Smooth muscle cell (in vitro differentiated cells): ENCODE results near the gene CLMP. TPM values are rescaled to one million over a fixed set of nuclear protein-coding genes. Genes with fewer than 3 reads are reported as not detected.
A peak's percentile ranks its signal among the peaks of the same experiment; 100 is the strongest.

Source experiments
- DNase-seq: peaks from one replicate; lab custom pipeline; 2025; ENCODE audit not compliant: unreplicated experiment; lab: John Stamatoyannopoulos, UW
- H2AFZ ChIP-seq: fragments of 200-600 bp; sonication (generic); 2 replicates; pipeline ENCODE4 v1.6.0; 2016; ENCODE audit warnings: antibody characterized with exemption, low read depth, mild to moderate bottlenecking
- H3F3A ChIP-seq: fragments of 200-600 bp; sonication (generic); 2 replicates; pipeline ENCODE4 v1.6.0; 2017; ENCODE audit warnings: antibody characterized with exemption, low read depth
- H3K27ac ChIP-seq: fragments of 200-600 bp; sonication (generic); 2 replicates; pipeline ENCODE4 v1.5.1; 2016; ENCODE audit warnings: low read depth, mild to moderate bottlenecking
- H3K27me3 ChIP-seq: fragments of 200-600 bp; sonication (generic); 2 replicates; pipeline ENCODE4 v1.6.1; 2016; ENCODE audit warnings: low read depth, mild to moderate bottlenecking
- H3K36me3 ChIP-seq: fragments of 200-600 bp; sonication (generic); 2 replicates; pipeline ENCODE4 v1.5.1; 2016; ENCODE audit warnings: low read depth
- H3K4me1 ChIP-seq: fragments of 200-600 bp; sonication (generic); 2 replicates; pipeline ENCODE4 v1.5.1; 2016; ENCODE audit warnings: low read depth
- H3K4me2 ChIP-seq: fragments of 200-600 bp; sonication (generic); 2 replicates; pipeline ENCODE4 v1.6.0; 2016; ENCODE audit warnings: mild to moderate bottlenecking
- H3K4me3 ChIP-seq: fragments of 200-600 bp; sonication (generic); 2 replicates; pipeline ENCODE4 v1.5.1; 2016; ENCODE audit warnings: mild to moderate bottlenecking
- H3K79me2 ChIP-seq: fragments of 200-600 bp; sonication (generic); 2 replicates; pipeline ENCODE4 v1.6.0; 2016; ENCODE audit warnings: low read depth, mild to moderate bottlenecking
- H3K9ac ChIP-seq: fragments of 200-600 bp; sonication (generic); 2 replicates; pipeline ENCODE4 v1.6.0; 2016; ENCODE audit warnings: low read depth
- H3K9me3 ChIP-seq: fragments of 200-600 bp; sonication (generic); replicated peaks from 2 replicates; pipeline ENCODE4 v1.5.1; 2016; ENCODE audit warnings: low read depth
- H4K20me1 ChIP-seq: fragments of 200-600 bp; sonication (generic); 2 replicates; pipeline ENCODE4 v1.6.0; 2016; ENCODE audit warnings: low read depth
- CTCF ChIP-seq: fragments of 200-600 bp; sonication (generic); IDR thresholded peaks from 2 replicates; pipeline ENCODE4 v1.5.1; 2017; ENCODE audit warnings: borderline replicate concordance, mild to moderate bottlenecking, antibody characterized with exemption; ENCODE audit not compliant: insufficient read depth, poor library complexity, severe bottlenecking
- WGBS: methylation state at CpG from one replicate; pipeline ENCODE4 v1.1.7; 2016; ENCODE audit warnings: low lambda C conversion rate; 5-methylcytosine and 5-hydroxymethylcytosine counted together
- polyA plus RNA-seq: library from polyadenylated mRNA; unstranded; fragments of >200 nt; fragmentation: Nextera tagmentation; extraction: Ambion mirVana; gene quantifications from 2 replicates; pipeline ENCODE4 v1.2.1, GENCODE V29; 2016
- total RNA-seq: library from RNA; depleted of rRNA; stranded (reverse); fragments of >200 nt; gene quantifications from 2 replicates; pipeline ENCODE4 v1.2.3, GENCODE V29; 2014

Gene CLMP
- total and polyA plus RNA-seq, 2 experiments from 2014 or later, result 74.0 to 176 TPM

GRCh38 chr11:123166071-123166559 is 28.9 kb downstream of the CLMP start:
- H3K36me3 ChIP-seq, result no peaks in the 10 kb centered on the region
- H2AFZ ChIP-seq, result no peak overlapping the region
- H3K9me3 ChIP-seq, result no peaks in the 10 kb centered on the region
- no peak overlapping the region for H3K4me3 ChIP-seq
- H3K4me2 ChIP-seq, result peak overlapping the region; percentile 24
- WGBS, result 4% methylated on average over 10 of the region's 10 CpGs
- H3K9ac ChIP-seq, result no peak overlapping the region
- H3K79me2 ChIP-seq, result peaks cover 61% of the 10 kb centered on the region
- TF ChIP-seq CTCF, result peak; percentile 78
- H3K27ac ChIP-seq, result peak overlapping the region; percentile 83
- H3K27me3 ChIP-seq, result no peaks in the 10 kb centered on the region
- H4K20me1 ChIP-seq, result peaks cover 13% of the 10 kb centered on the region
- DNase-seq, result peak; percentile 56
- no peaks in the 10 kb centered on the region for H3K4me1 ChIP-seq
- peaks cover 13% of the 10 kb centered on the region for H3F3A ChIP-seq

GRCh38 chr11:123164732-123165450 is 30.2 kb downstream of the CLMP start:
- 96% methylated on average over 7 of the region's 7 CpGs for WGBS

GRCh38 chr11:123163621-123164020 is 31.4 kb downstream of the CLMP start:
- H3K36me3 ChIP-seq, result no peaks in the 10 kb centered on the region
- 95% methylated on average over 4 of the region's 4 CpGs for WGBS
- no peak overlapping the region for H3K4me2 ChIP-seq
- DNase-seq, result no peak
- no peak overlapping the region for H2AFZ ChIP-seq
- TF ChIP-seq CTCF, result no peak
- H3K27me3 ChIP-seq, result no peaks in the 10 kb centered on the region
- H3K27ac ChIP-seq, result no peak overlapping the region
- H3K9ac ChIP-seq, result no peak overlapping the region
- peaks cover 57% of the 10 kb centered on the region for H3K79me2 ChIP-seq
- H4K20me1 ChIP-seq, result peaks cover 36% of the 10 kb centered on the region
- peaks cover 3% of the 10 kb centered on the region for H3F3A ChIP-seq
- H3K4me1 ChIP-seq, result no peaks in the 10 kb centered on the region
- H3K4me3 ChIP-seq, result no peak overlapping the region
- no peaks in the 10 kb centered on the region for H3K9me3 ChIP-seq

More at GRCh38 chr11:123164732-123165450, 30.2 kb downstream of the CLMP start:
- H3K27ac ChIP-seq, result no peak overlapping the region
- peaks cover 13% of the 10 kb centered on the region for H3F3A ChIP-seq
- H3K9ac ChIP-seq, result no peak overlapping the region
- H3K4me2 ChIP-seq, result no peak overlapping the region
- no peaks in the 10 kb centered on the region for H3K9me3 ChIP-seq
- no peak for DNase-seq
- H3K27me3 ChIP-seq, result no peaks in the 10 kb centered on the region
- no peaks in the 10 kb centered on the region for H3K36me3 ChIP-seq
- H3K4me3 ChIP-seq, result no peak overlapping the region
- no peaks in the 10 kb centered on the region for H3K4me1 ChIP-seq
- peaks cover 23% of the 10 kb centered on the region for H4K20me1 ChIP-seq
- no peak overlapping the region for H2AFZ ChIP-seq
- no peak for TF ChIP-seq CTCF
- peaks cover 56% of the 10 kb centered on the region for H3K79me2 ChIP-seq
